NAMALWA (cell line): ENCODE data around the gene MSANTD3.

Experiments
- DNase-seq: peaks from one replicate; pipeline ENCODE4 v3.0.0-alpha.2; 2015; ENCODE audit warnings: low spot score

Gene MSANTD3

GRCh38 chr9:100465761-100466160 lies 38.8 kb downstream of the MSANTD3 start:
- DNase-seq, result no peak

DNA sequence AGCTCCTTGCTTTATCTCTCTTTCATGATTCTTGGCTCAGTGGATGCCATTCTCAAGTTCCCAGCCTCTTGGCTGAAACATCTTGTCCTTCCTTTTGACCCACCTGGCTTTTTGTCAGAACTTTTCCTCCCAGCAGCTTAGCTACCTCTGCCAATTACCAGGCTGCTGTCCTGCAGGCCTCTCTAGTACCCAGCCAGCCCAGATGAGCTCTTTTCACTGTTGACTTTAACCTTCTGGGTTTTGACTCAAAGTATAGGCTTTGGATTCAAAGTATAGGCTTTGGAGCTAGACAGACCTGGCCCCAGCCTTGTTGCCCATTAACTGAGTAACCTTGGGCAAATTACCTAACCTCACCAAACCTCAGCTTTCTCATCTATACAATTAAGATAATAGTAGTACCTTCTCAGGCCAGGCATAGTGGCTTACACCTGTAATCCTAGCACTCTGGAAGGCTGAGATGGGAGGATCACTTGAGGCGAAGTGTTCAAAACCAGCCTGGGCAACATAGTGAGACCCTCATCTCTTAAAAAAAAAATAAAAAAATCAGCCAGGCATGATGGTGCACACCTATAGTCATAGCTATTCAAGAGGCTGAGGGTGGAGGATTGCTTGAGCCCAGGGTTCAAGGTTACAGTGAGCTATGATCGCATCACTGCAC lies 39.4 kb downstream of the MSANTD3 start:
- DNase-seq, result no peak

- DNase-seq, result no peak
Observed at GRCh38 chr9:100466829-100467221, 39.9 kb downstream of the MSANTD3 start.

GRCh38 chr9:100468041-100468440 lies 41.1 kb downstream of the MSANTD3 start:
- DNase-seq, result no peak

DNA sequence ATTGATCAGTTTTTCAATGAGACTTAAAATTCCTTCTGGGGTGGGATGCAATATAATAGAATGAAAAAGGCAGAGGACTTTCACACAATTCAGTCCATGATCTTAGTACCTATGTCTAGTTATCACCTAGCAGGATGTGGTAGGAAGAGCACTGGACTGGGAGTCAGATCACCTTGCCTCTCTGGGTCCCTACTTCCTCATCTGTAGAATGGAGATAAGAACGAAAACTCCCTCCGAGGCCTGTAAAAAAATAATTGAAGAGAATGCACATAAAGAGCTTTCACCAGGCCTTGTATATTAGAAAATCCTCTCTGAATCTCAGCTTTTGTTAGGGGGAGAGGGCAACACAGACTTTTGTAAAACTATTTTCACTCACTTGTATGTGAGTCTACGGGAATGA lies 45.3 kb downstream of the MSANTD3 start:
- no peak for DNase-seq

DNA sequence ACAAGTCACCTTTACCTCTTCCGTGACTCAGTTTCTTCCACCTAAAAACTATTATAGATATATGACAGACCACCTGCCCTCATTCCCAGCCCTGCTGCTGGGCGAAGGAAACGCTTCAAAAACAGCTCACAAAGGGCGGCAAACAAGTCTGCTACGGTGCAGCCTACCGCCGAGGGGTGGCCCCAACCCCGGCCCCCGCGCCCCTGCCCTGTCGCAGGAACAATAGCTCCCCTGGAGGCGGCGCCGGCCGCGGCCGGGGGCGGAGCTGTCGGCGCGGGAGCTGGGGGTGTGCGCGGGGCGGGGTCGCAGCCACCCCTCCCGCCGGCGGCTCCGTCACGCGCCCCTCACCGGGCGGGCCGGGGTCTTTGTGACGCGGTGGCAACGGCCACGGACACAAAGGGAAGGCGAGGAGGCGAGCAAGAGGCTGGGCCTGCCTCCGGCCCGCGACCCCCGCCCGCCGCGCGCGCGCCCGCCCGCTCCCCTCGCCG lies 45.9 kb downstream of the MSANTD3 start, which contains the start of gene TMEFF1:
TMEFF1 (plus strand) TSS at position 362 of the 488 bp plus-strand sequence. CDS start 396 bp downstream, outside the sequence.
- peak; percentile 71 for DNase-seq

DNA sequence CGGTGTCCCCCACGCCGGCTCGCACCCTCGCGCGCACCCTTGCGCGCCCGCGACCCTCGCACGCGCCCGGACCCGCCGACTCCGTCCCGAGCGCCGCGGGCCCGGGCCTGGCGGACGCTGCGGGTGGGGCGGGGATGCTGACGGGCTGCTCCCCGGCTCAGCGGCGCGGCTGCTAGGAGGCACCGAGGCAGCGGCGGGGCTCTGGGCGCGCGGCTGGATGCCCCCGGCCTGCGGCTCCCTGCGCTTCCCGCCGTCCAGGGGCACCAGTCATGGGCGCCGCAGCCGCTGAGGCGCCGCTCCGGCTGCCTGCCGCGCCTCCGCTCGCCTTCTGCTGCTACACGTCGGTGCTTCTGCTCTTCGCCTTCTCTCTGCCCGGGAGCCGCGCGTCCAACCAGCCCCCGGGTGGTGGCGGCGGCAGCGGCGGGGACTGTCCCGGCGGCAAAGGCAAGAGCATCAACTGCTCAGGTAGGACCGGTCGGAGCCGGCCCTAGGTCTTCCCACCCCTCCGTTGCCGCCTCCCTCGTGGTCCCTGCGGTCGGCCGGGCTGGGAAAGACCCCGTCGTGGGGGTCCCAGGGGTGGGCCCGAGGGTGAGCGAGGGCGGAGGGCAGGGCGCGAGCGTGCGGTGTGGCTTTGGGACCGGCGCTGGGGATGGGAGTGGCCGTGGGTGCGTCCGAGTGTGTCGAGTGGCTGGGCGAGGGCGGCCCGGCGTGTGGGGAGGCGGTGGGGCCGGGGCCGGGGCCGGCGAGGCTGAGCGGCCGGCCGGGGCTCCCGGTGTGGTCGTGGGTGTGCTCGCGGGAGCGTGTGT lies 46.5 kb downstream of the MSANTD3 start:
- DNase-seq, result peak; percentile 51

- DNase-seq, result no peak
Observed at GRCh38 chr9:100474082-100474923, 47.4 kb downstream of the MSANTD3 start.

GRCh38 chr9:100474924-100475276 lies 48.0 kb downstream of the MSANTD3 start:
- no peak for DNase-seq

GRCh38 chr9:100477241-100477640 lies 50.3 kb downstream of the MSANTD3 start:
- DNase-seq, result no peak

GRCh38 chr9:100478192-100478591 lies 51.2 kb downstream of the MSANTD3 start:
- no peak for DNase-seq

- no peak for DNase-seq
Observed at GRCh38 chr9:100479820-100480219, 52.9 kb downstream of the MSANTD3 start.

- no peak for DNase-seq
Observed at GRCh38 chr9:100485196-100485595, 58.3 kb downstream of the MSANTD3 start.

DNA sequence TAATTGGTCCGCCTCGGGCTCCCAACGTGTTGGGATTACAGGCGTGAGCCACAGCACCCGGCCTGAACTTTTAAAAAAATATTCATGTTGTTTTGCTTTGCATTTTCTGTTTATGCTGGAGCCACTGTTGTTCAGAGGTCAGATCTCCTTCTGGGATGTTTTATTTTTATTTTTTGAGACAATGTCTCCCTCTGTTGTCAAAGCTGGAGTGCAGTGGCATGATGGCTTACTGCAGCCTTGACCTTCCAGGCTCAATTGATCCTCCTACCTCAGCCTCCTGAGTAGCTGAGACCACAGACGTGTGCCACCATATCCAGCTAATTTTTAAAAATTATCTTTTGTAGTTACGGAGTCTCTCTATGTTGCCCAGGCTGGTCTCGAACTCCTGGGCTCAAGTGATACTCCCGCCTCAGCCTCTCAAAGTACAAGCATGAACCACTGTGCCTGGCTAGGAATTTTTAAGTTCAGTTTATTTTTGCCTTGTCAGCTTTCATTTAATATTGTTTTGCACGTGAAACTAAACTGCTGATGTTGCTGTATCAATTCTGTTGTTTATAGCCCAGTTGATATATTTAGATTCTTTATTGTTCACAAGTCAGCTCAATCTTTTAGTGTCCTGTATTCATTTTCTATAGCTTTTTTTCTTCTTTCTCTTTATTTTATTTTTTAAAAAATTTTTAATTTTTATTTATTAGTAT lies 59.7 kb downstream of the MSANTD3 start:
- no peak for DNase-seq

- DNase-seq, result no peak
Observed at GRCh38 chr9:100488177-100488576, 61.2 kb downstream of the MSANTD3 start.

GRCh38 chr9:100489836-100490235 lies 62.9 kb downstream of the MSANTD3 start:
- DNase-seq, result no peak

DNA sequence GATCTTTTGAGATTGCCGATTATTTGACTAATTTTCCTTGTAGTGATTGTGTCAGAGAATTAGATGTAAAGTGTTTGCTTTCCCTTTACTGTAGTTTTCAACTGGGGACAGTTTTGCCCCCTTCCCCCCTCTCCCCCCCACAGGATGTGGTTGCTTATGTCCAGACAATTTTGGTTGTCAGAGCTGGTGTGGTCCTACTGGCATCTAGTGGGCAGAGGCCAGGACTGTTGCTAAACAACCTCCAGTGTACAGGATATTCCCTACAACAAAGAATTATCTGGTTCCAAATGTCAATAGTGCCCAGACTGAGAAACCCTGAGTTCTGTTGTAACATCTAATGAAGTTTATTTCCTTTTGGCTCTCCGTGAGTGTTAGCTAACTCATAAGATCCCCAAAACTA lies 66.0 kb downstream of the MSANTD3 start:
- DNase-seq, result no peak

DNA sequence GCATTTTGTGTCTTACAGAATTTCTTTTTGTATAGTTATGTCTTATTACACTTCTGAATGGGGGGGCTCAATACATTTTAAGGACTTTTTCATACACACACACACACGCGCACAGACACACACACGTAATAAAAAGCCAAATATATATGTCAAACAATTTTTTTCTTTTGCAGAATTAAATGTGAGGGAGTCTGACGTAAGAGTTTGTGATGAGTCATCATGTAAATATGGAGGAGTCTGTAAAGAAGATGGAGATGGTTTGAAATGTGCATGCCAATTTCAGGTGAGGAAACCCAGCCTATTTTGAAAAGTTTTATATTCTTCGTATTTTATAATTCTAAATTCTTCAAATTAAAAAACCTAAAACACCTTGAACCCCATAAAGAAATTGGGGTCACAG lies 71.6 kb downstream of the MSANTD3 start:
- no peak for DNase-seq

DNA sequence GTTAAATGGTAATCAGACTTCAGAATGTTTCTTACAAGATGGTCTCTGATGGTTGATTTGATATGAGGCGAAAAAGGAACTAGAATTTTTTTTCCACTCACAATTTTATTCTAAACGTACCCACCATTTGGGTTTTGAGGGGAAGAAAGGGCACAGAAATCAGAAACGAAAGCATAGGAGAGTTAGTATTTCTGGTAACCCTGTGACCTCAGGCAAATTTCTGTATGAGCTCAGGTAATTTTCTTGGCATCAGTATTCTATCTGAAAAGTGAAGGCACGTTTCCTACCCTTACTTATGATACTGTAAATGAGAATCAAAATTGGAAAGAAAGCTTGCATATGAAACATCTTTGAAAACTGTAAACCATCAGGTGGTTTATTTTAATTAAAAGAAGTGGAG lies 72.5 kb downstream of the MSANTD3 start:
- peak; percentile 33 for DNase-seq

- DNase-seq, result no peak
Observed at GRCh38 chr9:100499866-100500265, 72.9 kb downstream of the MSANTD3 start.
